SK-N-SH (cell line): Measurements from ENCODE around the gene CCDC69. TPM values are rescaled to one million over a fixed set of nuclear protein-coding genes. Genes with fewer than 3 reads are reported as not detected.

Experiments used
- CTCF ChIA-PET: fragments of 300-600, 350-600 bp; formaldehyde crosslinking; extraction: SDS; loops from one replicate; lab custom pipeline; 2021; lab: Yijun Ruan, JAX
- POLR2A ChIA-PET: fragments of 350-600 bp; sonication (Branson Sonifier 250); formaldehyde crosslinking; extraction: SDS; loops from one replicate; lab custom pipeline; 2020; ENCODE audit warnings: antibody characterized with exemption, inconsistent platforms; lab: Yijun Ruan, JAX
- DNase-seq: peaks from one replicate; pipeline ENCODE4 v3.0.0; 2012
- H2AFZ ChIP-seq: fragments of 200-600 bp; sonication (generic); 2 replicates; pipeline ENCODE4 v1.8.1; 2016; ENCODE audit warnings: antibody characterized with exemption, mild to moderate bottlenecking, low read depth
- H3F3A ChIP-seq: fragments of 200-600 bp; sonication (generic); replicated peaks from 2 replicates; pipeline ENCODE3; 2016; ENCODE audit warnings: antibody characterized with exemption, mild to moderate bottlenecking; ENCODE audit not compliant: insufficient read depth
- H3K27ac ChIP-seq, 2 experiments: fragments of 200-500 bp in 1 of 2; fragments of 200-600 bp in 1 of 2; sonication (Bioruptor generic) in 1 of 2; sonication (generic), shearing (Covaris generic) in 1 of 2; 2 replicates each; pipeline versions ENCODE4 v1.5.1 to v1.6.1; 2014 to 2016; ENCODE audit warnings: low read depth in 2 of 2, inconsistent platforms in 1 of 2, low read length in 1 of 2, mild to moderate bottlenecking in 1 of 2, mixed read lengths in 1 of 2
- H3K27me3 ChIP-seq: fragments of 200-600 bp; sonication (generic), shearing (Covaris generic); 2 replicates; pipeline ENCODE4 v1.6.1; 2016; ENCODE audit warnings: mixed run types; ENCODE audit not compliant: insufficient read depth
- H3K36me3 ChIP-seq, 2 experiments: fragments of 200-500 bp in 1 of 2; fragments of 200-600 bp in 1 of 2; sonication (Bioruptor generic) in 1 of 2; sonication (generic) in 1 of 2; replicated peaks in 1 of 2; 2 replicates each; pipeline versions ENCODE3 to v1.5.1; 2014 to 2016; ENCODE audit warnings: low read length in 1 of 2, mild to moderate bottlenecking in 1 of 2; ENCODE audit not compliant: insufficient read depth in 2 of 2, control insufficient read depth in 1 of 2
- H3K4me1 ChIP-seq, 2 experiments: fragments of 200-500 bp in 1 of 2; fragments of 200-600 bp in 1 of 2; sonication (Bioruptor generic) in 1 of 2; sonication (generic), shearing (Covaris generic) in 1 of 2; 2 replicates each; pipeline versions ENCODE4 v1.5.1 to v1.6.1; 2014 to 2016; ENCODE audit warnings: low read depth in 1 of 2, low read length in 1 of 2, mixed run types in 1 of 2; ENCODE audit not compliant: insufficient read depth in 2 of 2, control insufficient read depth in 1 of 2
- H3K4me2 ChIP-seq: fragments of 200-600 bp; sonication (generic), shearing (Covaris generic); 2 replicates; pipeline ENCODE4 v1.6.1; 2017; ENCODE audit warnings: mixed run types
- H3K4me3 ChIP-seq, 2 experiments: fragments of 200-500 bp in 1 of 2; fragments of 200-600 bp in 1 of 2; sonication (Bioruptor generic) in 1 of 2; sonication (generic), shearing (Covaris generic) in 1 of 2; 2 replicates each; pipeline versions ENCODE4 v1.5.1 to v1.8.1; 2014 to 2016; ENCODE audit warnings: low read depth in 2 of 2, inconsistent platforms in 1 of 2, low read length in 1 of 2, mild to moderate bottlenecking in 1 of 2, mixed read lengths in 1 of 2, moderate library complexity in 1 of 2
- H3K79me2 ChIP-seq: fragments of 200-600 bp; sonication (generic); 2 replicates; pipeline ENCODE4 v1.8.1; 2017; ENCODE audit warnings: mild to moderate bottlenecking; ENCODE audit not compliant: insufficient read depth
- H3K9ac ChIP-seq: fragments of 200-600 bp; sonication (generic); 2 replicates; pipeline ENCODE4 v1.6.1; 2017; ENCODE audit warnings: mixed run types
- H3K9me2 ChIP-seq: fragments of 200-600 bp; sonication (generic); 2 replicates; pipeline ENCODE4 v1.6.1; 2017; ENCODE audit warnings: mixed run types
- H3K9me3 ChIP-seq: fragments of 200-600 bp; sonication (generic); 2 replicates; pipeline ENCODE4 v1.6.1; 2017; ENCODE audit warnings: mixed run types, mild to moderate bottlenecking, moderate library complexity
- H4K20me1 ChIP-seq: fragments of 200-600 bp; sonication (generic); 2 replicates; pipeline ENCODE4 v1.6.1; 2017; ENCODE audit warnings: mild to moderate bottlenecking, mixed run types; ENCODE audit not compliant: insufficient read depth
- CHD2 ChIP-seq: fragments of 150-350 bp; IDR thresholded peaks from 2 replicates; pipeline ENCODE4 v1.6.1; 2018; ENCODE audit warnings: low read length; ENCODE audit not compliant: partially characterized antibody
- EP300 ChIP-seq, 2 experiments: IDR thresholded peaks; 2 replicates each; pipeline versions ENCODE4 v1.4.0 to v1.6.1; 2012; ENCODE audit warnings: borderline replicate concordance in 1 of 2, low read depth in 1 of 2, low read length in 1 of 2
- FOXJ3 ChIP-seq: sonication (generic); formaldehyde crosslinking; IDR thresholded peaks from 2 replicates; pipeline ENCODE4 v1.5.1; 2020; ENCODE audit warnings: mild to moderate bottlenecking, missing genetic modification reagents
- GATA2 ChIP-seq: sonication (generic); formaldehyde crosslinking; IDR thresholded peaks from 2 replicates; pipeline ENCODE4 v1.5.0; 2020; ENCODE audit warnings: mild to moderate bottlenecking, missing genetic modification reagents
- MEF2A ChIP-seq: IDR thresholded peaks from 2 replicates; pipeline ENCODE4 v1.4.0; 2012; ENCODE audit warnings: low read depth, borderline replicate concordance
- MXI1 ChIP-seq: IDR thresholded peaks from 2 replicates; pipeline ENCODE4 v1.6.1; 2012; ENCODE audit warnings: mild to moderate bottlenecking, low read depth, low read length, improper control_type of control experiment
- NFIC ChIP-seq: IDR thresholded peaks from 2 replicates; pipeline ENCODE4 v1.4.0; 2012; ENCODE audit warnings: borderline replicate concordance
- POLR2AphosphoS5 ChIP-seq: IDR thresholded peaks from 2 replicates; pipeline ENCODE4 v1.6.1; 2012; ENCODE audit warnings: low read depth, low read length
- SIN3A ChIP-seq: IDR thresholded peaks from 2 replicates; pipeline ENCODE4 v1.6.1; 2012; ENCODE audit warnings: low read depth, mild to moderate bottlenecking, low read length, moderate library complexity, borderline replicate concordance
- TAF1 ChIP-seq: IDR thresholded peaks from 2 replicates; pipeline ENCODE4 v1.6.1; 2012; ENCODE audit warnings: low read depth, mild to moderate bottlenecking, low read length, moderate library complexity, borderline replicate concordance
- YY1 ChIP-seq: IDR thresholded peaks from 2 replicates; pipeline ENCODE4 v1.4.0; 2012; ENCODE audit warnings: low read depth, mild to moderate bottlenecking
- WGBS: methylation state at CpG from one replicate; pipeline ENCODE4 v1.1.6; 2017; ENCODE audit warnings: low lambda C conversion rate; 5-methylcytosine and 5-hydroxymethylcytosine counted together
- polyA plus RNA-seq, 3 experiments: library from polyadenylated mRNA; depleted of rRNA; stranded (reverse); fragments of >200 nt; gene quantifications; 2 replicates each; pipeline ENCODE4 v1.2.3, GENCODE V29; 2012
- TF ChIP-seq, protein P1 (sequence below): fragments of 150-350 bp; IDR thresholded peaks from 2 replicates; pipeline ENCODE4 v1.6.1; 2016; ENCODE audit warnings: mild to moderate bottlenecking, low read depth, low read length
- TF ChIP-seq, protein P2 (sequence below): IDR thresholded peaks from 2 replicates; pipeline ENCODE4 v1.4.0; 2012; ENCODE audit warnings: low read depth, borderline replicate concordance
- TF ChIP-seq, protein P3 (sequence below): fragments of 200-600 bp; sonication (generic); IDR thresholded peaks from 2 replicates; pipeline ENCODE4 v1.6.1; 2017; ENCODE audit warnings: antibody characterized with exemption, mild to moderate bottlenecking, moderate library complexity
- TF ChIP-seq, protein P4 (sequence below): IDR thresholded peaks from 2 replicates; pipeline ENCODE4 v1.4.0; 2012; ENCODE audit warnings: low read depth, borderline replicate concordance

The CCDC69 gene
- polyA plus RNA-seq, 1 of the 3 experiments (the other 2 are of a cell fraction) = 0.38 TPM

DNA sequence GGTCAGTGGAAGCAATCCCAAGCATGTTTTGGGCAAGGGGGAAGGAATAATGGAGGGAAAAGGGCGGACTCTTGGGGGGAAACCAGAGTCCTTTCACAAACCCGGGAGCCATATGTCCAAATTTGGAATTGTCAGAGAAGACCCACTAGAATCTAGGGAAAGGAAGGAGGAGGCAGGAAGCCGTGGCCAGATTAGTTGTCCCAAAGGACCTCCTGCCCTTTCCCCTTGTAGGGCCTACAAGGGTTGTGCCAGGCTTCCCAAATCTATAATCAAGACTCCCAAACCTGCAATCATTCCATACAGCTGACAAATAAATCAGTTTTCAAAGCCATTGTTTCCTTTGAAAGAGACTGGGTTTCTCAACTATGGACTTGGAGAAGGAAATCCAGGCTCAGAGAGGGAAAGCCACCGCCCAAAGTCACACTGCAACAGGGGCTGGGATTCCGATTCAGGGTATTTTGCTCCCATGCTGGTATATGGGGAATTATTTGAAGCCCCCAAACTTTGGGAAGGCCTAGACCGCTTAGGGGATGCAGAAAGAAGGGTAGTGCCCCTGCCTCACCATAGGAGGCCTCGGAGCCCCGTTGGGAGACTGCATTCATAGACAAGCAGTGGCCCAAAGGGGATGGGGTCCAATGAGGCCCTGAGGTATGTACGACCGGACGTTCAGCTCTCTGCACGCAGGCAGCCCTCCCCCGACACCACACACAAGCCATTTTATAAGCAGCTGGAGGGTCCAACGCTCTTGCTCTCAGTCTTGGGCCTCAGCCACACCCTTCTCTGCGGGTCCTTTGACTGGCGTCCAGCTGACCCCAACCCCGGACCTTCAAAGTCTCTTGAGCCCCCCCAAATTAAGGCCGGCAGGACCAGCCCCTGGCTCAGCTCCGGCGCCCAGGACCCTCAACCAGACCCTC lies 67.1 kb downstream of the CCDC69 start:
- 56% methylated on average over 9 of the region's 20 CpGs for WGBS
- CTCF ChIA-PET = interaction anchor here (0.8 to 4.7 kb wide), 11 partner anchors 10 to 356 kb away, joined by 3 to 28 read pairs (median 5); no protein-coding TSS in a partner anchor
- POLR2A ChIA-PET = no interaction called here

More for the DNA sequence above, 67.1 kb downstream of the CCDC69 start:
- H3K27ac ChIP-seq = peak overlapping the region in 1 of 2 experiments; percentile 73; a peak in 2 of 4 replicates
- peaks cover 18 to 31% of the 10 kb centered on the region in 2 experiments; a peak in 2 of 4 replicates for H3K4me1 ChIP-seq
- peak overlapping the region; percentile 98 for H3K4me2 ChIP-seq
- H2AFZ ChIP-seq = peak overlapping the region; percentile 97; the same call in 1 of the 2 replicates
- H3K79me2 ChIP-seq = peaks cover 53% of the 10 kb centered on the region
- H3F3A ChIP-seq = no peaks in the 10 kb centered on the region
- TF ChIP-seq EP300 (IDR thresholded peaks at IDR 0.05; ENCODE audit: borderline replicate concordance in 1 of 2, low read depth in 1 of 2, low read length in 1 of 2) (no peak), MXI1 (no peak), NFIC (no peak), YY1 (no peak), SIN3A (no peak), FOXJ3 (CRISPR knock-in tag) (no peak), TAF1 (no peak), GATA2 (CRISPR knock-in tag) (no peak), CHD2 (no peak), MEF2A (no peak), POLR2AphosphoS5 (no peak)
- TF ChIP-seq, protein P1, sequence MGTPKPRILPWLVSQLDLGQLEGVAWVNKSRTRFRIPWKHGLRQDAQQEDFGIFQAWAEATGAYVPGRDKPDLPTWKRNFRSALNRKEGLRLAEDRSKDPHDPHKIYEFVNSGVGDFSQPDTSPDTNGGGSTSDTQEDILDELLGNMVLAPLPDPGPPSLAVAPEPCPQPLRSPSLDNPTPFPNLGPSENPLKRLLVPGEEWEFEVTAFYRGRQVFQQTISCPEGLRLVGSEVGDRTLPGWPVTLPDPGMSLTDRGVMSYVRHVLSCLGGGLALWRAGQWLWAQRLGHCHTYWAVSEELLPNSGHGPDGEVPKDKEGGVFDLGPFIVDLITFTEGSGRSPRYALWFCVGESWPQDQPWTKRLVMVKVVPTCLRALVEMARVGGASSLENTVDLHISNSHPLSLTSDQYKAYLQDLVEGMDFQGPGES = no peak
- TF ChIP-seq, protein P2, sequence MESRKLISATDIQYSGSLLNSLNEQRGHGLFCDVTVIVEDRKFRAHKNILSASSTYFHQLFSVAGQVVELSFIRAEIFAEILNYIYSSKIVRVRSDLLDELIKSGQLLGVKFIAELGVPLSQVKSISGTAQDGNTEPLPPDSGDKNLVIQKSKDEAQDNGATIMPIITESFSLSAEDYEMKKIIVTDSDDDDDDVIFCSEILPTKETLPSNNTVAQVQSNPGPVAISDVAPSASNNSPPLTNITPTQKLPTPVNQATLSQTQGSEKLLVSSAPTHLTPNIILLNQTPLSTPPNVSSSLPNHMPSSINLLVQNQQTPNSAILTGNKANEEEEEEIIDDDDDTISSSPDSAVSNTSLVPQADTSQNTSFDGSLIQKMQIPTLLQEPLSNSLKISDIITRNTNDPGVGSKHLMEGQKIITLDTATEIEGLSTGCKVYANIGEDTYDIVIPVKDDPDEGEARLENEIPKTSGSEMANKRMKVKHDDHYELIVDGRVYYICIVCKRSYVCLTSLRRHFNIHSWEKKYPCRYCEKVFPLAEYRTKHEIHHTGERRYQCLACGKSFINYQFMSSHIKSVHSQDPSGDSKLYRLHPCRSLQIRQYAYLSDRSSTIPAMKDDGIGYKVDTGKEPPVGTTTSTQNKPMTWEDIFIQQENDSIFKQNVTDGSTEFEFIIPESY = no peak
- TF ChIP-seq, protein P3, sequence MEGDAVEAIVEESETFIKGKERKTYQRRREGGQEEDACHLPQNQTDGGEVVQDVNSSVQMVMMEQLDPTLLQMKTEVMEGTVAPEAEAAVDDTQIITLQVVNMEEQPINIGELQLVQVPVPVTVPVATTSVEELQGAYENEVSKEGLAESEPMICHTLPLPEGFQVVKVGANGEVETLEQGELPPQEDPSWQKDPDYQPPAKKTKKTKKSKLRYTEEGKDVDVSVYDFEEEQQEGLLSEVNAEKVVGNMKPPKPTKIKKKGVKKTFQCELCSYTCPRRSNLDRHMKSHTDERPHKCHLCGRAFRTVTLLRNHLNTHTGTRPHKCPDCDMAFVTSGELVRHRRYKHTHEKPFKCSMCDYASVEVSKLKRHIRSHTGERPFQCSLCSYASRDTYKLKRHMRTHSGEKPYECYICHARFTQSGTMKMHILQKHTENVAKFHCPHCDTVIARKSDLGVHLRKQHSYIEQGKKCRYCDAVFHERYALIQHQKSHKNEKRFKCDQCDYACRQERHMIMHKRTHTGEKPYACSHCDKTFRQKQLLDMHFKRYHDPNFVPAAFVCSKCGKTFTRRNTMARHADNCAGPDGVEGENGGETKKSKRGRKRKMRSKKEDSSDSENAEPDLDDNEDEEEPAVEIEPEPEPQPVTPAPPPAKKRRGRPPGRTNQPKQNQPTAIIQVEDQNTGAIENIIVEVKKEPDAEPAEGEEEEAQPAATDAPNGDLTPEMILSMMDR = no peak
- TF ChIP-seq, protein P4, sequence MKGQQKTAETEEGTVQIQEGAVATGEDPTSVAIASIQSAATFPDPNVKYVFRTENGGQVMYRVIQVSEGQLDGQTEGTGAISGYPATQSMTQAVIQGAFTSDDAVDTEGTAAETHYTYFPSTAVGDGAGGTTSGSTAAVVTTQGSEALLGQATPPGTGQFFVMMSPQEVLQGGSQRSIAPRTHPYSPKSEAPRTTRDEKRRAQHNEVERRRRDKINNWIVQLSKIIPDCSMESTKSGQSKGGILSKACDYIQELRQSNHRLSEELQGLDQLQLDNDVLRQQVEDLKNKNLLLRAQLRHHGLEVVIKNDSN = no peak
- TF ChIP-seq, all 33 proteins: peak for 0
- Histone ChIP-seq H3K4me3 (peak overlapping the region; percentile 82 to 96), H3K36me3 (no peaks in the 10 kb centered on the region), H3K27me3 (no peaks in the 10 kb centered on the region), H3K9me2 (no peaks in the 10 kb centered on the region), H3K9ac (peak overlapping the region; percentile 90), H4K20me1 (0 out of 2 replicates have a peak, but pooled peaks cover 3% of the 10 kb centered on the region), H3K9me3 (no peaks in the 10 kb centered on the region)
- peak; percentile 62 for DNase-seq
